Left renal pelvis (tissue), 4 donors: Measurements from ENCODE around the gene CBLB. TPM values are rescaled to one million over a fixed set of nuclear protein-coding genes. Genes with fewer than 3 reads are reported as not detected.

Experiments used
- DNase-seq, 4 donors: peaks; one replicate each; pipeline ENCODE4 v3.0.0-alpha.2; 2013; ENCODE audit warnings: low read depth in 4 of 4, low spot score in 3 of 4
- polyA plus RNA-seq, 4 donors: library from polyadenylated mRNA; unstranded; fragments of 120-200 nt; gene quantifications; one replicate each; pipeline ENCODE4 v1.2.1, GENCODE V29; 2013; ENCODE audit not compliant: insufficient read length in 4 of 4

The CBLB gene
- polyA plus RNA-seq, 4 donors, result 40.2 to 53.7 (median 49.5) TPM

DNA sequence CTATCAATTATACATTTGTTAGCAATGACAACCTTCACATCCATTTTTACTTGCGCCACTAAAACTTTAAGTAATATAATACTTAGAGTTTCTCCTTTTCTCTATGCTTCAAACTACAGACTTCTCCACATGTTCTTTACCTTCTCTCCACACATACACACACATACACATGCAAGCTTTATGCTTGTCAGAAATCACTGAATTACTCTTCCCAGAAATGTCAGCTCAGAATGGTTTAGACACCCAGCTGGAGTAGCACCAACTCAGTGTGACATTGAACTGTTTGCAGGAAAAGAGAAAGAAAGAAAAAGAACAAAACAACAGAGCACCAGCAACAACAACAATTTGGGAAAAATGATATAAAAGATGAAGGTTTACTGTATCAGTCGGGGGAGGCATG lies 20.9 kb downstream of the CBLB start:
- no peak for DNase-seq

DNA sequence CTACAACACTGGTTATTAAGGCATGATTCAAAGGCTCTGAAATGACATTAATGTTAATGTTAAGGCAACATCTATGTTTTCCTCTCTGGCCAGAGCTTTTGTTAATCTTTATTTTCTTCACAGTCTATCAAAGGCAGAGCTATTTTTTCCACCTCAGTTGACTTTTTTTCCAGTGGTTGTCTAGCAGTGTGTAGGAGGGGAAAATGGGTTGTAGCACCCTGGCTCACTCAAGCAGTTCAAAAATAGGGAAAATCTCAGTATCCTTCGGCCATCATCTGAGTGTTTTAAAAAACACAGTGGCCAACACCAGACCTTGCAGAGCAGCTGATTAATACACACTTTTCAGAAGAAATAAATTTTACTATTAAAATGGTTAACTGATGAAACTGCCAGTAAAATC lies 21.4 kb downstream of the CBLB start:
- DNase-seq, result no peak

DNA sequence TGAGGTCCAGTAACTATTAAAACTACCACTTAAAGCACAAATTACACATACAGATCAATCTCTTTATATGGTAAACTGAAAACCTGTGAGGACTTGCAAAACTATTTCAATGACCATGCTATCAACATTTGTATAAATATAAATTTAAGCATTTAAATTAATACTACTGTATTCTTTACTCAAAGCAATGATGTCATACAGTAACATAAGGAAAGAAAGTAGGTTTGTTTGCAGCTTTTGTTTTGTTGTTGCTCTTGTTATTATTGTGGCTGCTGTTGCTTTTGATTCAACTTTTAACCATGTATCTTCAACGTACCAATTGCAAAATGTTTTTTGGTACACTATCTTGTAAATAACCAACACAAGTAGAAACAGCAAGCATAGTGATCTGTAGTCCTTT lies 22.0 kb downstream of the CBLB start:
- no peak for DNase-seq

DNA sequence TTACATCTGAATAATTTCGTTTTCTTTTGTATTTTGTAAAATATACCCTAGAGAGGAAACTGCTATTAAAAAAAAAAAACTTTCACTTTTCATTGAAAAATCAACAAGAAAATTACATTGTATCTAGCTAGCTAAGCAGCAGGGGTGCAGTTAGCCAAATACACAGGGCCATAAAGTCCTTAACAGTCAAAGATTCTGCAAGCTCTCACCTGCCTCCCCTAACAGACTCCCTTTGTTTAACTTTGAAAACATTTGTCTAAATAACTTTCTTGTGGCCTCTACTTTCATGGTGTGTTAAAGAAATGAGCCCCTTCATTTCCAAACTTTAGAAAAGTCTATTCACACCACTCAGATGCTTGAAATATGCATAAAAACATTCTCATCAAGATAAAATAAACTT lies 23.3 kb downstream of the CBLB start:
- no peak for DNase-seq

DNA sequence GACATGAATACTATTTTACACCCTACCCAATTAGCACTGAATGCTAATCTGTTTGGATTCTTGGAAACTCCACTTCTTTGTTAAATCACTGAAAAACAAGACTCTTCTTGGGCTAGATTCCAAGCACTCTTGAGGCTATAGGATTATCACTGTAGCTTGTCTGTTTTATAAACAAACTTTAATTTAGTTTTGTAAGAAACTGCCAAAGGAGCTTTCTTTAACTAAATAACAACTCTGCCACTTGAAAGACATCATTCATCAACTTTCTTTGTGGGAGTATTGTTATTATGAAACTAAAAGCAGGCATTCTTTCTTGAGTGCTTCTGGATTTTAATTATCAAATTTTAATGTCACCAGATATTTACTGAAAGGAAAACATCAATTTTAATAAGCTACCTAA lies 24.1 kb downstream of the CBLB start:
- DNase-seq, result no peak

DNA sequence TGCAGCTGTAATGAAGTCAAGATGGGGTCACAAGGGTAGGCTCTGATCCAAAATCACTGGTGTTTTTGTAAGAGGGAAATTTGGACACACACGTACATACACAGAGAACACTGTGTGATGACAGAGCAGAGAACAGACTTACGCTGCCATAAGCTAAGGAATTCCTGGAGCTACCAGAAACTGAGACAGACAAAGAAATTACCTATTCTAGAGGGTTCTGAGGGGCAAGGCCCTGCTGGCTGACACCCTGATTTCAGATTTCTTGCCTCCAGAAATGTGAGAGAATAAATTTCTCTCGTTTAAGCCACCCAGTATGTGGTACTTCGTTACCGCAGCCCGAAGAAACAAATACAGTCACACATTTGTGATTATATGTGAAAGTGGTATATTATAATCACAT lies 24.8 kb downstream of the CBLB start:
- DNase-seq, result no peak

DNA sequence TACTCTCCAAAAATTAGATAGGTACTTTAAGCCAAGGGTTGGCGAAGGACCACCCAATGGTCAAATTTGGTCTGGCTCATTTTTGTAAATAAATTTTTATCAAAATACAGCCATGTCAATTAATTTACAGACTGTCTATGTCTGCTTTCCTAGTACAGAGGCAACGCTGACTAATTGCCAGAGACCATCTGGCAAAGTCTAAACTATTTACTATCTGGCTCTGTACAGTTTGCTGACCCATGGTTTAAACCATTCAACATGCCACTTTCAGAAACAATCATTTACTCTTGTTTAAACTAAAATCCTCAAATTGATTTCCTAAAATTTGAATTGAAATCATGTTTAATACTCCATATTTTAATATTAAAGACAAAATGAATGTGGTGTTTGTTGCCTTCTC lies 25.9 kb downstream of the CBLB start:
- no peak for DNase-seq

DNA sequence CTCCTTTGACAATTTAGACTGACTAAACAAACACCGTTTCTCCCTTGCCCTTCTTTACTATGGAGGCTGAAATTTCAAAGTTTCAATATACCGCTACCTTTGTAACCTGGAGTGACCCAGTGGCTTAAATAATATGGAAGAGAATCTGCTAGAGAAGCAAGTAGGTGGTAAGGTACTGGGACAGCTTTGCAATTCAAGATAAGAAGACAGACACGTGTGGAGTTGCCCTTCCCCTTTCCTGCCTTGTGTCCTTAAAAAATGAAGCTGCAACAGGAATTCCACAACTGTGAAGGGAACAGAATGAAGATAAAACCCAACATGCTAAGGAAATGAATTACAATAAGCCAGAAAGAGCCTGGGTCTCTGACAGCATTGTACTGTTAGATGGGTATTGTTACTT lies 26.4 kb downstream of the CBLB start:
- no peak for DNase-seq

DNA sequence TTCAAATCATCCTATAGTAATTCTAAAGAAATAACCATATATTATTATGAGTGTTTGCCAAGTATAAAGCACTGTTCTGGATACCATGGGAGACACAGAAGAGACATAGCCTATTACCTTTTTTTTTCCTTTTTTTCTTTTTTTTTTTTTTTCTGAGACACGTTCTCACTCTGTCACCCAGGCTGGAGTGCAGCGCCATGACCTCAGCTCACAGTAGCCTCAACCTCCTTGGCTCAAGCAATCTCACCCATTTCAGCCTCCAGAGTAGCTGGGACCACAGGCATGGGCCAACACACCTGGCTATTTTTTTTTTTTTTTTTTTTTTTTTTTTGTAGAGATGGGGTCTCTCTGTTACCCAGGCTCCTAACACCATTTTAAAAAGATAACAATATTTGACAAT lies 30.9 kb downstream of the CBLB start:
- DNase-seq, result no peak

DNA sequence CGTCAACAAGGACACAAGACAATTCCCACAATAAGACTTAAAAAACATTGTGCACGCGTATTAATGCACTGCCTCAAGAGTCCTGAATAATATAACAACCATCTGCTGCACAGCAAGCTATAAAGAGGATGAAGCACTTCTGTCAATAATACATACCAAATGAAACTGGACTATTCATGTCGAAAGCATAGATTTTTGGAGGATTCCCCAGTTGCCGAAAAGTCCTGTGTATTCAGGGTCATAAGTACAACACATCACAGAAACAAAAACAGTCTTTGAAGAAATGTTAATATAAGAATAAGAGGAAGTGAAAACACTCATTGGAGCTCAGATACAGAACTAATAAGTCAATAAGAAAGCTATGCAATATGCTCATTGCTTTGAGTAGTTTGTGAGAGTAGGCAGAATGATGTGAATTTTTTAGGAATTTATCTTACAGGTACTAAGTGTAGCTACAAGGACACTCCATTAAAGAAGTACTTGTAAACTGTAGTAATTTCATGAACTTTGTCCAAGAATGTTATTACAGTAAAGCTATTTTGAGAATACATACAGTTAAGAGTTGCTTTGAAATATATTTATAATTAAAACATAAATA lies 31.6 kb downstream of the CBLB start:
- no peak for DNase-seq

DNA sequence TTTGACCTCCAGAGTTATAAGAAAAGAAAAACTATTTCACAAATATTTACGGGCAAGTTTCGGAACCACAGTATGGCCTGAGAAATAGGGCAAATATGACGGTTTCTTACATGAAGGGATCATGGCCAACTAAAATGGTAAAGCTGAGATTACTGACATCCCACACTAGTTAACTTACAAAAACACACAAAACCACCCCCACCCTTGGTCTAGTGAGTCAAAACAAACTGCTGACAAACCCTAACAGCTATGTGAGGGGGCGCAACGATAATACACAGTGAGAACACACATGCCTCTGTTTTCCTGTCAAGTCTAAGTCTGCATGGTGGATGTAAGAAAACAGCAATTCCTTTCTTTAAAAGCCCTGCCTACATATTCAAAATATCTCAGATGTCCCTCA lies 32.3 kb downstream of the CBLB start:
- no peak for DNase-seq

DNA sequence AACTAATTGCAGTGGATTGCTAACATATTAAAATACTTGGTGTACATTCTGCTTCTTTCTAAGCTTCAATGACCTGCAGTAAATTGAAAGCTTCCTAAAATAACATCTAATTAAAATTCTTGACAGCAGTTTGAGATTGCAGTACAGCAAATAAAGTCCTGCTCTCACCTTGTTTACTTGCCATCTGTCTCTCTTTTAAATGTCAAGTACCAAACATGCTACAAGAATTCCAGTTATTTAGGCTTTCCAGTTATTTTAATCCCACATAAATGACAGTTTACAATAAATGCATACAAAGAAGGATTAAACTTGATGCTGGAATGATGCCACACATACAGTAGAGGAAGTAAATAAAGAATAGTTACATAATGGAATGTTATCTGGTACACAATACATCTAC lies 33.2 kb downstream of the CBLB start:
- DNase-seq, result no peak

DNA sequence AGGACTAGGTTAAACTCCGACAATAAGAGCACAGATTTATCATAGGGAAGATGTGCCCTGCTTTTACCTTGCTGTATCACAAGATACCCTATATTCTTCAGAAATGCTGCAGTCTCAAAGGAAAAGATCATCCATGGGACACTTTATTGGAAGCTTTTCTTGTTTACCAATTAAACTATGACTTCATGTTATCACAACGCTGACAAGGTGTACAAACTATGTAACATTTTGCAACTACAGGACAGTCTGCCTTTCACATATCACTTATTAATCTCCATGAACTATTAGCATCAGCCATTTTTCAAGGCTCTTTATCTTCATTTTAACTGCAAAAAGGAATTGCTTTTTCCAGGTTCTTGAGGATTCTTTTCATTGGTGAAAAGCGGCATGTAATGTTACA lies 34.0 kb downstream of the CBLB start:
- no peak for DNase-seq

DNA sequence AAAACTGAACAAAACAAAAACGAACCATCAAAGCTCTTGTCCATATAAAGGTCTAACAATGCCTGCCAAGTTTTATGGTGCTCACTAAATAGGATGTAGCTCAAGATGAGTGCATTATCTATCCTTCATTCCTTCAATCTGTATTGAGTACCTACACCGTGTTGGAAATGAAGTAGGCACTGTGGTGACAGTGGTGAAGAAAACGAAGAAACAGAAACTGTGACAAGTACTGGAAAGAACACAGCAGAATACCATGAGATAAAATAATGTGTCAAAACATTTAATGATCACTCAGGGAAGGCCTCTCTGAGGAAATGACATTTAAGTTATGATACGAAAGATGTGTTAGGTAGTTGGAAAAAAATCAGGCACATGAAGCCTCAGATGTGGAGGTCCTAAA lies 36.2 kb downstream of the CBLB start:
- no peak for DNase-seq

DNA sequence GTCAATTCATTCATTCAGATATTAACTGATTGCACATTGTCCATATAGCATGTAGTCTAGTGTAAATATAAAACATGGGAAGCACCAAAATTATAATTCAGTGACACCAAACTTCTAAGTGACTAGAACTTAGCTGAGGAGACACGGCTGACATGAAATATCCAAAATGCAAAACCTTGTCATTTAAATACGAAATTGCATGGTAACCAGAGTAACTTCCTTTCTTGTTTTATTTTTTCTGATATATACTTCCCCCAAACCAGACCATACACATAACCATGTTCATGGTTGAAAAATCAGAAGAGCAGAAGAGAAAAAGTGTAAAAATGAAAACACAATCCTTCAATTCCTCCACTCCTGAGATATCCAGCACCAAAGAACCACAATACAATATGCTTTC lies 38.0 kb downstream of the CBLB start:
- DNase-seq, result no peak

DNA sequence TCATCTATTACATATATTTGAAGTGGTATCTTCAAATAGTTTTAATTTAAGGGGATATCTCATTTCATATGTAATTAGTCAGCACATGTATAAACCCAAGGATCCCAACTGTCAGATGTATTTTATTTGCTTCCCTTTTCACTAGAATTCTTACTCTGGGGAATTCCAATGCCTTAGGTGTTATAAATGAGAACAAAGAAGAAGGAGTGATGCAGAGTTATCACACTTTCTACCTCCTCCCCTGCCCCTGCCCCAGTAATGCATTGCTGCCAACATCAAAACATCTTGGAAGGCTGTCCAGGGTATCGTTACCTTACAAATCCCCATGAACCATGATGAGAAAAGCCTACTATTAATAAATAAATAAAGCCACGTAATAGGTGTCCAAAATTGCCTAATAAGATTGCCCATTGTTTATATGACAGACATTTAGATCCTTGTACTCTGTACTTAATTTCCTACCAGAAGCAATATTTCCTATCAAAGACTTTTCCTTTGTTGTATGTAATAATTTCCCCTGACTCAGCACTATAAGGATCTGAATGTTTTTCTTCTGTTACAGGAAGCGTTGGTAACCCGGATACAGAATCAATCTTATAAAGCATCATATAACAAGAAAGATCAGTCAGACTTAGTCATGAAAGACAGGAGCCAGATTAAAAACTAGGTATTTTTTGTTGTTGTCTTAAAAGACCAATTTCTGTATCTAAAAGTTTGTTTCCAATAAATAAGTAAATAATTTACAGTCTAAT lies 38.8 kb downstream of the CBLB start:
- DNase-seq, result no peak

DNA sequence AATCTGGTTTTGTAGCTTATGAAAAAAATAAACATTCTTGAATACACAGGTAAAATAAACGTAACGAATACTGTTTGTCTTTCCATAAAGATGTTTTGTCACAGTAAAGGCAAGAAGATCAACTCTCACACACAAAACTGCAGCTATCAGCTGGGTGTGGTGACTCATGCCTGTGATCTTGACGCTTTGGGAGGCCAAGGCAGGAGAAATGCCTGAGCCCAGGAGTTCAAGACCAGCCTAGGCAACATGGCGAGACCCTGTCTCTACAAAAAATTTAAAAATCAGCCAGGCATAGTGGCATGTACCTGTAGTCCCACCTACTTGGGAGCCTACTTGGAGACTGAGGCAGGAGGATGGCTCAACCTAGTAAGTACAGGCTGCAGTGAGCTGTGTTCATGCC lies 39.6 kb downstream of the CBLB start:
- DNase-seq, result no peak

DNA sequence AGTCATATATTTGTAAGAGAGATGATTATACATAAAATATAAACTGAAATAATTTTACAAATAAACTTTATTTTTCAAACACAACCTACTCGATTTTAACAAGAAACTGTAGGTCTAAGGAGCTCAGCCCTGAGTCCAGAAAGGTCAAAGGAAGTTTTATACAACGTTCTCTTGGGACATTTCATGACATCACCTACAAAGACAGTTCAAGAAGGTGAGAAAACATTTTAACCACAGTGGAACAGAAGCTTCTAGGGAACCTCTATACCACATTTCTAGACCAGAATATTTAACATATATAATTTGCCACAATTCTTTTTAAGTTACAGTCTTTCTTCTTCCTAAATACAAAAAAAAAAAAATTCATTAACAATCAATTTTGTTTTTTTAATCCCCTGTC lies 40.1 kb downstream of the CBLB start:
- DNase-seq, result no peak

DNA sequence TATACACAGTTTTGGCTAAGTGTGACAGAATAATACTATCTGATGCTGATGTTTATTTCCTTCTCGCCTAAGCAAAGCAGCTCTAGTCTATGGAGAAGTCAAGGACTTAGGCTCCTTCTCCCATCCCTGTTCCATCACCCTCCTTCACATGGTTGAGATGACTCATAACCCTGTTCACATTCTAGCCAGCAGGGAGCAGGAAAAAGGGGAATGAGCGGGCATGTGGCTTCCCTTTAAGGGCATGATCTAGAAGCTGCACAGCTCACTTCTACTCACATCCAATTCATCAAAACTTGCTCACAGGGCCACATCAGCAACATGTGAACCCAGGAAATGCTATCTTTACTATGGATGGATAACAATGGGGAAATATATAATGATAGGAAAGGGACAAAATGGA lies 40.9 kb downstream of the CBLB start:
- no peak for DNase-seq

DNA sequence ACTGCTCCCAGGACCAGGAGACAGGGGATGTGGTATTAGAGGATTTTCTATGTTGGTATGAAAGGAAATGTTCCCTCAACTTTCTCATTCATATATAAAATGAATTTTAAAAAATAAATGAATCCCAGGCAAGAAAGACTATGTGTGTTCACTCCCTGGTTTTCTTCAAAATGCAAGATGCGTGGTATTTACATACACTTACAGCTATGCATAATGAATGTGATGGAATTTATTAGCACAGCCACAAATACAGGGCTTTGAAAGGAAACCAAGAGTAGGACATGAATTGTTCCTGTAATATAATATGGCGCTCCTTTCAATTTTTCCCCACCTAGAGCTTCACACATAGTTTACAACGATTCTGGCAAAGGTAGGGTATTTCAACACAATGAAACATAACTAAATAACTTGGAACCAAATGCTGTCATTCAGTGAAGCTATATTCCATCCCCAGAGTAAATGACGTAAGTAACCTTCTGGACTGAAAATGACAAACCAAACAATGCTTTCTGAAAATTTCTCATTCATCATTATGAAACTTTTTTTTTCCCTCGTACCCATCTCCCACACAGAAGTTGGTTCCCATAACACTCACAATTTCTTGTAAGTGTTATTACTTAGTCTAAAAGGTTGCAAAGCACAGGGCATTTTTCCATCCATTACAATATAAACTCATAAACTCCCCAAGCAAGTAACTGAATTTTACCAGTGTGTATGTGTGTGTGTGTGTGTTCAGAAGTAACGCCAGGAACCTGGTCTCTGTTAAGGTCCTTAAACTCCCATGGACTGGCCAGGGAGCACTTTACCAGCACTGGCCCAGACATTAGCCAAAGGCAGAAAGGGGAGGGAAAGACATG lies 41.8 kb downstream of the CBLB start:
- DNase-seq, result no peak

DNA sequence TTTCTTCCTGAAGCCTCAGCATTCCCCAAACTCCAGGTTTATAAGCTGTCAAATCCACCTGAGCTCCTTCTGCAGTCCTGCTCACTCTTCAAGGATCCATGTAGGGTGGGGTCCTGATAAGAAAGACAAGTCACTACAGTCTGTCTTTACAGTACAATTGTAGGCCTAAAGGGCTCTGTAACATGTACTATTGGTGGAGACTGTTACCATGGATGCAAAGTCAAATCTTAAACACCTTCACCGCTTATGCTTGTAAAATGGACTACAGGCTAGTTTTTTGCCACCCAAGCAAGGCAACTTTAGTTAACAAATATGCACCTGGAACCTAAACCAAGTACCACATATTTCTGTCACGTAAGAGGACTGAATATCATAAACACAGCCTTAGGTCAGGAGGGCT lies 44.7 kb downstream of the CBLB start:
- no peak for DNase-seq
